Measurements from ENCODE around the gene DEFB132. TPM values are rescaled to one million over a fixed set of nuclear protein-coding genes. Genes with fewer than 3 reads are reported as not detected.

DEFB132 gene
- total RNA-seq, 1 donor from 2014 or later, result not detected

- ATAC-seq, result peak; percentile 72 to 78
- TF ChIP-seq CTCF (IDR thresholded peaks at IDR 0.05), result no peak
- Histone ChIP-seq H3K4me3 (peak overlapping the region; percentile 76), H3K36me3 (no peaks in the 10 kb centered on the region), H3K9me3 (no peaks in the 10 kb centered on the region), H3K27ac (peak overlapping the region; percentile 99), H3K4me1 (peaks cover 44% of the 10 kb centered on the region), H3K27me3 (ENCODE audit: low read depth) (no peaks in the 10 kb centered on the region)
- DNase-seq, result peak; percentile 85
- intact Hi-C loops (cut with DNase I), result no loop called here
Observed at GRCh38 chr20:297925-298775, 40.6 kb downstream of the DEFB132 start.

GRCh38 chr20:298776-299391 lies 41.4 kb downstream of the DEFB132 start:
- TF ChIP-seq CTCF (IDR thresholded peaks at IDR 0.05), result no peak
- Histone ChIP-seq H3K27me3 (ENCODE audit: low read depth) (no peaks in the 10 kb centered on the region), H3K4me3 (peak overlapping the region; percentile 76), H3K36me3 (no peaks in the 10 kb centered on the region), H3K9me3 (no peaks in the 10 kb centered on the region), H3K27ac (peak overlapping the region; percentile 99), H3K4me1 (peaks cover 44% of the 10 kb centered on the region)
- DNase-seq (no peak), ATAC-seq (no peak)
- intact Hi-C loops (cut with DNase I), result no loop called here

GRCh38 chr20:300345-300990 lies 42.9 kb downstream of the DEFB132 start:
- DNase-seq, result no peak
- H3K27me3 ChIP-seq (ENCODE audit: low read depth), result no peaks in the 10 kb centered on the region
- H3K9me3 ChIP-seq, result no peaks in the 10 kb centered on the region
- peak overlapping the region; percentile 19 for H3K27ac ChIP-seq
- TF ChIP-seq CTCF (IDR thresholded peaks at IDR 0.05), result no peak
- H3K4me1 ChIP-seq, result peaks cover 44% of the 10 kb centered on the region
- ATAC-seq, result no peak
- intact Hi-C loops (cut with DNase I), result no loop called here
- H3K4me3 ChIP-seq, result peak overlapping the region; percentile 76
- H3K36me3 ChIP-seq, result no peaks in the 10 kb centered on the region

GRCh38 chr20:301886-302848 lies 44.6 kb downstream of the DEFB132 start:
- peaks cover 36% of the 10 kb centered on the region for H3K4me1 ChIP-seq
- no peaks in the 10 kb centered on the region for H3K27me3 ChIP-seq (ENCODE audit: low read depth)
- H3K27ac ChIP-seq, result no peak overlapping the region
- TF ChIP-seq CTCF (IDR thresholded peaks at IDR 0.05), result no peak
- H3K4me3 ChIP-seq, result no peak overlapping the region
- intact Hi-C loops (cut with DNase I), result no loop called here
- DNase-seq, result no peak
- no peak for ATAC-seq
- no peaks in the 10 kb centered on the region for H3K9me3 ChIP-seq
- H3K36me3 ChIP-seq, result no peaks in the 10 kb centered on the region

GRCh38 chr20:305745-306144 lies 48.2 kb downstream of the DEFB132 start:
- Histone ChIP-seq H3K27ac (no peak overlapping the region), H3K36me3 (no peaks in the 10 kb centered on the region), H3K27me3 (ENCODE audit: low read depth) (no peaks in the 10 kb centered on the region), H3K4me3 (no peak overlapping the region), H3K4me1 (peaks cover 34% of the 10 kb centered on the region), H3K9me3 (no peaks in the 10 kb centered on the region)
- ATAC-seq, result no peak
- intact Hi-C loops (cut with DNase I), result no loop called here
- no peak for TF ChIP-seq CTCF (IDR thresholded peaks at IDR 0.05)
- DNase-seq, result no peak

Data from lower lobe of right lung (tissue), 2 donors.